GM10248 (cell line): ENCODE measurements around the gene CD96.
"Not testable (repeated sequence)": the region's sequence is repeated elsewhere in the genome, so short reads cannot be mapped to it uniquely, and the experiment has no call there.

Experiments used
- CTCF ChIA-PET: fragments of 300-600 bp; sonication (Branson Sonifier 250); formaldehyde crosslinking; extraction: SDS; loops from one replicate; lab custom pipeline; 2021; ENCODE audit warnings: antibody characterized with exemption; lab: Yijun Ruan, JAX
- POLR2A ChIA-PET: fragments of 350-650 bp; sonication (Branson Sonifier 250); formaldehyde crosslinking; extraction: SDS; loops from one replicate; lab custom pipeline; 2020; ENCODE audit warnings: antibody characterized with exemption; lab: Yijun Ruan, JAX
- DNase-seq: peaks from one replicate; pipeline ENCODE4 v3.0.0; 2012; ENCODE audit errors: extremely low spot score
- CTCF ChIP-seq: IDR thresholded peaks from 2 replicates; pipeline ENCODE4 v1.5.1; 2012; ENCODE audit warnings: mild to moderate bottlenecking, low read depth; ENCODE audit errors: extremely low read depth, missing control alignments, control extremely low read depth

CD96 gene

GRCh38 chr3:111517801-111518200 is 24.2 kb upstream of the CD96 start:
- CTCF ChIA-PET: interaction anchor here (1.0 to 1.2 kb wide), 3 partner anchors 12 to 22 kb away, joined by 3 to 4 read pairs (median 3); no protein-coding TSS in a partner anchor
- no peak for TF ChIP-seq CTCF
- DNase-seq: no peak
- POLR2A ChIA-PET: no interaction called here

GRCh38 chr3:111519178-111519855 is 22.7 kb upstream of the CD96 start:
- DNase-seq: no peak
- POLR2A ChIA-PET: no interaction called here
- CTCF ChIA-PET: no interaction called here
- no peak for TF ChIP-seq CTCF

- ChIA-PET CTCF (interaction anchor here (1.6 to 3.4 kb wide), 3 partner anchors 9 to 14 kb away, joined by 3 to 20 read pairs (median 6); no protein-coding TSS in a partner anchor), POLR2A (no interaction called here)
- DNase-seq: no peak
- no peak for TF ChIP-seq CTCF
These were observed 20.1 kb upstream of the CD96 start for GRCh38 chr3:111521891-111522290.

- POLR2A ChIA-PET, DNase-seq: not testable (repeated sequence)
- CTCF ChIA-PET: interaction anchor here (1.4 kb wide), 1 partner anchor 489 kb away, joined by 4 read pairs; no protein-coding TSS in a partner anchor
These were observed 17.5 kb upstream of the CD96 start for GRCh38 chr3:111524486-111524885.

GRCh38 chr3:111531446-111531845 is 10.6 kb upstream of the CD96 start:
- ChIA-PET CTCF (interaction anchor here (3.9 kb wide), 1 partner anchor 9 kb away, joined by 20 read pairs; no protein-coding TSS in a partner anchor), POLR2A (no interaction called here)
- no peak for TF ChIP-seq CTCF
- DNase-seq: no peak

DNA sequence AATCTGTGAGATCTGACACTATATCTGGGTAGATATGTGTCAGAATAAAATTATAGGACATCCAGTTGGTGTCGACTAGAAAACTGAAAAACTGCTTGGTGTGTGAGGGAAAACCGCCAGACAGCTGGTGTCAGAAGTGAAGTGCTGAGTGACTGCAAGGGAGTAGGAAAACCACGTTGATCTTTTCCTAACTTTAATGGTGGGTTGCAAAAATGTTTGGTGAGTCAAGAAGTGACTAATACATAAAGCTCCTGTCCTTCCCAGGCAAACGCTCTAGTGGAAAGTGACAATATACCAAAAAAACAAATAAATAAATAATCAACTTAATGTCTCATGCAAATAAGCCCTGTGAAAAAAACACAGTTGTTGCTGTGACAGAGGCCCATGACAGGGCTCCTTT is 7.3 kb upstream of the CD96 start:
- TF ChIP-seq CTCF: no peak
- DNase-seq: no peak
- POLR2A ChIA-PET: no interaction called here
- CTCF ChIA-PET: interaction anchor here (3.9 kb wide), 1 partner anchor 12 kb away, joined by 20 read pairs; no protein-coding TSS in a partner anchor

- POLR2A ChIA-PET: no interaction called here
- TF ChIP-seq CTCF: no peak
- DNase-seq: no peak
- CTCF ChIA-PET: interaction anchor here (0.9 to 1.5 kb wide), 2 partner anchors 15 to 102 kb away, joined by 3 to 4 read pairs; no protein-coding TSS in a partner anchor
These were observed 3.9 kb upstream of the CD96 start for GRCh38 chr3:111538111-111538510.
